GM12878 (cell line): ENCODE data around the gene ANXA8L1. TPM values are rescaled to one million over a fixed set of nuclear protein-coding genes. Genes with fewer than 3 reads are reported as not detected.

ENCODE experiments used
- ATAC-seq: fragments of 200-7000 bp; cut with Tn5 transposase; 3 replicates; pipeline ENCODE4 v1.9.1; 2020; ENCODE audit warnings: mild to moderate bottlenecking, moderate library complexity
- BruUV-seq: library from RNA; stranded (reverse); fragments of 400-500 nt; replicated peaks from 2 replicates; lab custom pipeline; 2021; lab: Mats Ljungman, UMichigan
- CTCF ChIA-PET: fragments of 300-600 bp; sonication (Branson Sonifier 250); formaldehyde crosslinking; extraction: SDS; loops from one replicate; lab custom pipeline; 2021; ENCODE audit warnings: inconsistent platforms; lab: Yijun Ruan, JAX
- POLR2A ChIA-PET: fragments of 350-600 bp; formaldehyde crosslinking; extraction: SDS; loops from one replicate; lab custom pipeline; 2021; ENCODE audit warnings: inconsistent platforms; lab: Charles Lee
- RAD21 ChIA-PET: fragments of 300-600 bp; sonication (Branson Sonifier 250); formaldehyde crosslinking; loops from one replicate; lab custom pipeline; 2023; ENCODE audit warnings: antibody characterized with exemption; ENCODE audit not compliant: unreplicated experiment; lab: Charles Lee
- SMC1A ChIA-PET: fragments of 300-600 bp; sonication (Branson Sonifier 250); formaldehyde crosslinking; loops from one replicate; lab custom pipeline; 2023; ENCODE audit not compliant: unreplicated experiment, uncharacterized antibody; lab: Charles Lee
- DNase-seq: peaks from one replicate; pipeline ENCODE4 v3.0.0-alpha.2; 2011; ENCODE audit warnings: low read depth, low spot score
- FAIRE-seq: peaks from 3 replicates; lab custom pipeline; 2011; peaks lifted over from hg19 to GRCh38; lab: Jason Lieb, UNC
- H2AFZ ChIP-seq: 2 replicates; pipeline ENCODE4 v1.6.0; 2011; ENCODE audit warnings: low read depth, low read length, control low read depth; ENCODE audit not compliant: control insufficient read depth
- H3K27ac ChIP-seq: 2 replicates; pipeline ENCODE4 v1.5.1; 2011; ENCODE audit warnings: control low read depth; ENCODE audit not compliant: control insufficient read depth, insufficient read depth
- H3K27me3 ChIP-seq, 2 experiments: replicated peaks in 1 of 2; 2 replicates each; pipeline versions ENCODE4 v1.6.0 to v1.6.1; 2011; ENCODE audit warnings: low read length in 1 of 2; ENCODE audit not compliant: control insufficient read depth in 2 of 2, insufficient read depth in 2 of 2
- H3K36me3 ChIP-seq, 2 experiments: 2 replicates each; pipeline ENCODE4 v1.5.1; 2011; ENCODE audit warnings: low read length in 1 of 2; ENCODE audit not compliant: control insufficient read depth in 2 of 2, insufficient read depth in 2 of 2
- H3K4me1 ChIP-seq: 2 replicates; pipeline ENCODE4 v1.6.1; 2011; ENCODE audit warnings: mild to moderate bottlenecking, low read length, moderate library complexity, mixed read lengths; ENCODE audit not compliant: control insufficient read depth, insufficient read depth
- H3K4me2 ChIP-seq: 2 replicates; pipeline ENCODE4 v1.6.0; 2011; ENCODE audit warnings: control low read depth; ENCODE audit not compliant: control insufficient read depth, insufficient read depth
- H3K4me3 ChIP-seq: fragments of 200-600 bp; sonication (generic); 2 replicates; pipeline ENCODE4 v1.5.1; 2016
- H3K79me2 ChIP-seq: 2 replicates; pipeline ENCODE4 v1.6.0; 2011; ENCODE audit warnings: low read length; ENCODE audit not compliant: control insufficient read depth, insufficient read depth
- H3K9ac ChIP-seq: 2 replicates; pipeline ENCODE4 v1.8.0; 2011; ENCODE audit warnings: low read length, control low read depth, mixed read lengths; ENCODE audit not compliant: control insufficient read depth, insufficient read depth
- H3K9me3 ChIP-seq: replicated peaks from 3 replicates; pipeline ENCODE4 v1.5.1; 2011; ENCODE audit warnings: mild to moderate bottlenecking, low read length; ENCODE audit not compliant: control insufficient read depth, insufficient read depth
- H4K20me1 ChIP-seq: 2 replicates; pipeline ENCODE4 v1.6.0; 2011; ENCODE audit not compliant: control insufficient read depth, insufficient read depth
- ATF3 ChIP-seq: IDR thresholded peaks from 2 replicates; pipeline ENCODE4 v1.6.1; 2011; ENCODE audit warnings: low read depth, mild to moderate bottlenecking, low read length, moderate library complexity, borderline replicate concordance; ENCODE audit errors: extremely low read depth
- BACH1 ChIP-seq: fragments of 450-650 bp; IDR thresholded peaks from 2 replicates; pipeline ENCODE4 v1.6.1; 2017; ENCODE audit warnings: mild to moderate bottlenecking, borderline replicate concordance
- BRCA1 ChIP-seq: IDR thresholded peaks from 2 replicates; pipeline ENCODE4 v1.6.1; 2011; ENCODE audit warnings: low read depth, low read length, improper control_type of control experiment
- CTCF ChIP-seq, 3 experiments: IDR thresholded peaks in 2 of 3; conservative IDR thresholded peaks in 1 of 3; 2 replicates each; pipeline ENCODE4 v1.5.1; 2011; ENCODE audit warnings: low read depth in 3 of 3, low read length in 3 of 3, mild to moderate bottlenecking in 3 of 3, control low read depth in 2 of 3, moderate library complexity in 2 of 3, inconsistent platforms in 1 of 3, mixed read lengths in 1 of 3; ENCODE audit not compliant: control insufficient read depth in 2 of 3, insufficient read depth in 1 of 3; ENCODE audit errors: extremely low read depth in 1 of 3
- FOXK2 ChIP-seq: fragments of 450-650 bp; IDR thresholded peaks from 2 replicates; pipeline ENCODE4 v1.6.1; 2017; ENCODE audit warnings: mild to moderate bottlenecking, moderate library complexity
- GATAD2B ChIP-seq: fragments of 450-650 bp; conservative IDR thresholded peaks from 2 replicates; pipeline ENCODE4 v1.6.1; 2017; ENCODE audit warnings: low read depth, mild to moderate bottlenecking, moderate library complexity
- HCFC1 ChIP-seq: fragments of 150-350 bp; IDR thresholded peaks from 2 replicates; pipeline ENCODE4 v1.6.1; 2014; ENCODE audit warnings: low read length
- IKZF1 ChIP-seq: fragments of 450-650 bp; conservative IDR thresholded peaks from 2 replicates; pipeline ENCODE4 v1.6.1; 2017; ENCODE audit warnings: antibody characterized with exemption, mild to moderate bottlenecking
- MTA3 ChIP-seq: IDR thresholded peaks from 2 replicates; pipeline ENCODE4 v1.6.1; 2012; ENCODE audit warnings: low read length, inconsistent platforms, borderline replicate concordance
- MYB ChIP-seq: fragments of 150-350 bp; IDR thresholded peaks from 2 replicates; pipeline ENCODE4 v1.6.1; 2014; ENCODE audit warnings: mild to moderate bottlenecking, low read depth, low read length, borderline replicate concordance
- NFYB ChIP-seq: IDR thresholded peaks from 2 replicates; pipeline ENCODE4 v1.6.1; 2011; ENCODE audit warnings: low read depth, mild to moderate bottlenecking, low read length, improper control_type of control experiment, moderate library complexity; ENCODE audit not compliant: insufficient read depth
- PBX3 ChIP-seq: IDR thresholded peaks from 2 replicates; pipeline ENCODE4 v1.6.1; 2011; ENCODE audit warnings: mild to moderate bottlenecking, low read depth, low read length, moderate library complexity; ENCODE audit not compliant: insufficient replicate concordance
- PKNOX1 ChIP-seq: fragments of 450-650 bp; IDR thresholded peaks from 2 replicates; pipeline ENCODE4 v1.6.1; 2016; ENCODE audit warnings: mild to moderate bottlenecking
- POLR2AphosphoS2 ChIP-seq: IDR thresholded peaks from 2 replicates; pipeline ENCODE4 v1.6.1; 2011; ENCODE audit warnings: low read depth, mild to moderate bottlenecking, low read length, improper control_type of control experiment, moderate library complexity
- SMAD5 ChIP-seq: IDR thresholded peaks from 2 replicates; pipeline ENCODE4 v1.6.1; 2016; ENCODE audit warnings: antibody characterized with exemption, low read depth
- SREBF2 ChIP-seq: IDR thresholded peaks from 2 replicates; pipeline ENCODE4 v1.6.1; 2012; ENCODE audit warnings: mild to moderate bottlenecking, low read length
- TBL1XR1 ChIP-seq: IDR thresholded peaks from 2 replicates; pipeline ENCODE4 v1.6.1; 2012; ENCODE audit warnings: low read depth, low read length, improper control_type of control experiment
- ZNF217 ChIP-seq: fragments of 450-650 bp; IDR thresholded peaks from 2 replicates; pipeline ENCODE4 v1.6.1; 2017; ENCODE audit warnings: antibody characterized with exemption, mild to moderate bottlenecking
- ZNF24 ChIP-seq: fragments of 450-650 bp; IDR thresholded peaks from 2 replicates; pipeline ENCODE4 v1.6.1; 2017; ENCODE audit warnings: antibody characterized with exemption, mild to moderate bottlenecking
- WGBS: methylation state at CpG from one replicate; pipeline ENCODE4 v1.1.6; 2016; ENCODE audit warnings: low lambda C conversion rate; ENCODE audit not compliant: insufficient replicate concordance, insufficient coverage; ENCODE audit errors: missing lambda C conversion rate; 5-methylcytosine and 5-hydroxymethylcytosine counted together
- in situ Hi-C: fragments of 300-500 bp; cut with MboI; formaldehyde crosslinking; loops from 9 replicates; pipeline ENCODE4 v1.14.3; 2018; ENCODE audit warnings: mixed read lengths
- intact Hi-C: fragments of 100-400 bp; cut with micrococcal nuclease; formaldehyde crosslinking; loops from one replicate; pipeline ENCODE4 v1.14.2; 2022; ENCODE audit not compliant: unreplicated experiment
- polyA plus RNA-seq, 11 experiments: library from polyadenylated mRNA; depleted of rRNA in 4 of 11; unstranded in 6 of 11; stranded (reverse) in 5 of 11; fragments of >200 nt; fragmentation: Nextera tagmentation in 4 of 11; fragmentation: Illumina TruSeq in 1 of 11; extraction: Ambion mirVana in 4 of 11; extraction: Trizol in 1 of 11; gene quantifications; 1 replicate in 1 of 11; 2 replicates in 10 of 11; pipeline versions ENCODE4 v1.2.1 to v1.2.3, GENCODE V29; 2011 to 2016; ENCODE audit warnings: inconsistent platforms in 2 of 11, missing spikeins in 2 of 11, low read depth in 1 of 11
- total RNA-seq, 4 experiments: library from RNA; depleted of rRNA in 3 of 4; stranded (reverse); fragments of >200 nt in 3 of 4; fragmentation: Illumina TruSeq in 1 of 4; extraction: Trizol in 1 of 4; gene quantifications; 2 replicates each; pipeline versions ENCODE4 v1.2.1 to v1.2.3, GENCODE V29; 2013 to 2021

ANXA8L1 gene
- total and polyA plus RNA-seq, 10 of the 15 experiments (the other 5 are each of a cell fraction or from before 2014, with no cell fraction given), result 0.04 to 0.49 (median 0.22) TPM; not detected in 3

GRCh38 chr10:46326971-46327370, 48.6 kb upstream of the ANXA8L1 start:
- no peaks in the 10 kb centered on the region for H4K20me1 ChIP-seq
- H3K36me3 ChIP-seq, result no peaks in the 10 kb centered on the region
- ATAC-seq (no peak), FAIRE-seq (no peak), DNase-seq (no peak)
- no peak overlapping the region for H3K4me3 ChIP-seq
- RAD21 ChIA-PET, result no interaction called here
- H3K9ac ChIP-seq, result no peak overlapping the region
- no TSS peak for BruUV-seq
- POLR2A ChIA-PET, result interaction anchor here (0.5 kb wide), 1 partner anchor 1265 kb away, joined by 3 read pairs; no protein-coding TSS in a partner anchor
- in situ Hi-C loops (no loop called here), intact Hi-C loops (no loop called here)
- no peak overlapping the region for H3K27ac ChIP-seq
- WGBS, result 19% methylated on average over 4 of the region's 4 CpGs
- TF ChIP-seq SREBF2 (no peak), ZNF217 (no peak), MYB (no peak), TBL1XR1 (no peak), IKZF1 (no peak), SMAD5 (no peak), BACH1 (no peak), CTCF (IDR thresholded peaks at IDR 0.05 in 2 of 3, conservative IDR thresholded peaks at IDR 0.05 in 1 of 3; ENCODE audit: control insufficient read depth in 2 of 3, extremely low read depth in 1 of 3, insufficient read depth in 1 of 3, low read depth in 3 of 3, low read length in 3 of 3) (no peak), HCFC1 (no peak), MTA3 (no peak), ATF3 (no peak), POLR2AphosphoS2 (no peak), BRCA1 (no peak), FOXK2 (no peak), GATAD2B (no peak), PKNOX1 (no peak), ZNF24 (no peak), NFYB (no peak), PBX3 (no peak)
- H3K79me2 ChIP-seq, result no peaks in the 10 kb centered on the region
- no peaks in the 10 kb centered on the region for H3K9me3 ChIP-seq
- H3K4me2 ChIP-seq, result no peak overlapping the region
- SMC1A ChIA-PET, result no interaction called here
- CTCF ChIA-PET, result no interaction called here
- no peaks in the 10 kb centered on the region for H3K4me1 ChIP-seq
- no peaks in the 10 kb centered on the region; a peak in 2 of 4 replicates for H3K27me3 ChIP-seq
- H2AFZ ChIP-seq, result no peak overlapping the region
